ENCODE measurements around the gene KLKB1. TPM values are rescaled to one million over a fixed set of nuclear protein-coding genes. Genes with fewer than 3 reads are reported as not detected.
"Not testable (repeated sequence)": the region's sequence is repeated elsewhere in the genome, so short reads cannot be mapped to it uniquely, and the experiment has no call there.

KLKB1 gene
- total RNA-seq, 1 experiment from 2014 or later, result not detected

DNA sequence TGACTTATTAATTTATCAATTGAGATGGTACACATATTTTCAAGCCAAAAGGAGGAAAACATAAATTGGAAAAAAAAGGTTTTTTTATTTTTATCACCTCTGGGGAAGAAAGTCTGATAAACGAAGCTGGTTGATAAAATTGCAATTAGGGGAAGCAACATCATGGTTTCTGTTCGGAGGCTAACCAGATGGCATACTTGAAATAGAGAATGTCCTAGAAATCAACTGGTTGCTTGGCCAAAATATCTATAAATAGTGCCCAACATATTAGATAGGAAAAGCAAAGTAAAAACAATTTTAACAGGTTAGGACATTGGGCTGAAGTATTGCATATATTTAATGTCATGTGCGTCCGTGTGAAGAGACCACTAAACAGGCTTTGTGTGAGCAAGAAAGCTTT lies 14.3 kb downstream of the KLKB1 start:
- no peaks in the 10 kb centered on the region for H3K4me1 ChIP-seq (replicated peaks; ENCODE audit: insufficient read depth)
- H3K4me2 ChIP-seq, result no peak overlapping the region
- H3K9me3 ChIP-seq (ENCODE audit: insufficient read depth, low read depth), result no peaks in the 10 kb centered on the region
- H4K20me1 ChIP-seq (ENCODE audit: insufficient read depth), result no peaks in the 10 kb centered on the region
- no peaks in the 10 kb centered on the region for H3F3A ChIP-seq (ENCODE audit: insufficient read depth, low read depth)
- ChIA-PET CTCF (no interaction called here), POLR2A (ENCODE audit: unreplicated experiment) (no interaction called here)
- no peak overlapping the region for H3K27ac ChIP-seq
- intact Hi-C loops (cut with micrococcal nuclease; ENCODE audit: unreplicated experiment), result no loop called here
- no peaks in the 10 kb centered on the region for H3K36me3 ChIP-seq (ENCODE audit: low read depth)
- BruUV-seq (replicated peaks), result no TSS peak
- H2AFZ ChIP-seq, result no peak overlapping the region
- H3K27me3 ChIP-seq (ENCODE audit: insufficient read depth, low read depth), result 0 out of 2 replicates have a peak, but pooled peaks cover 4% of the 10 kb centered on the region
- TF ChIP-seq CTCF (conservative IDR thresholded peaks at IDR 0.05) (no peak), EZH2 (IDR thresholded peaks at IDR 0.05; ENCODE audit: low read depth) (no peak)
- H3K4me3 ChIP-seq, result no peak overlapping the region
- H3K79me2 ChIP-seq (ENCODE audit: low read depth), result no peaks in the 10 kb centered on the region
- no peaks in the 10 kb centered on the region for H3K9me2 ChIP-seq (ENCODE audit: insufficient read depth)
- no peak for DNase-seq

DNA sequence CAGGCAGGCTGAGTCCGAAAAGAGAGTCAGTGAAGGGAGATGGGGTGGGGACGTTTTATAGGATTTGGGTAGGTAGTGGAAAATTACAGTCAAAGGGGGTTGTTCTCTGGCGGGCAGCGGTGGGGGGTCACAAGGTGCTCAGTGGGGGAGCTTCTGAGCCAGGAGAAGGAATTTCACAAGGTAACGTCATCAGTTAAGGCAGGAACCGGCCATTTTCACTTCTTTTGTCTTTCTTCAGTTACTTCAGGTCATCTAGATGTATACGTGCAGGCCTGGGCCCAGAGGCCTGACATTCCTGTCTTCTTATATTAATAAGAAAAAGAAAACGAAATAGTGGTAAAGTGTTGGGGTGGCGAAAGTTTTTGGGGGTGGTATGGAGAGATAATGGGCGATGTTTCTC lies 14.7 kb downstream of the KLKB1 start:
- CTCF ChIA-PET, H3K4me2 ChIP-seq: not testable (repeated sequence)

GRCh38 chr4:186243331-186243730 lies 16.0 kb downstream of the KLKB1 start:
- no peak overlapping the region for H3K27ac ChIP-seq
- intact Hi-C loops (cut with micrococcal nuclease; ENCODE audit: unreplicated experiment), result no loop called here
- ChIA-PET CTCF (no interaction called here), POLR2A (ENCODE audit: unreplicated experiment) (no interaction called here)
- no peak for TF ChIP-seq EZH2 (IDR thresholded peaks at IDR 0.05; ENCODE audit: low read depth)
- no peak for TF ChIP-seq CTCF (conservative IDR thresholded peaks at IDR 0.05)
- H3F3A ChIP-seq (ENCODE audit: insufficient read depth, low read depth), result no peaks in the 10 kb centered on the region
- H4K20me1 ChIP-seq (ENCODE audit: insufficient read depth), result no peaks in the 10 kb centered on the region
- no TSS peak for BruUV-seq (replicated peaks)
- 0 out of 2 replicates have a peak, but pooled peaks cover 4% of the 10 kb centered on the region for H3K27me3 ChIP-seq (ENCODE audit: insufficient read depth, low read depth)
- no peaks in the 10 kb centered on the region for H3K9me3 ChIP-seq (ENCODE audit: insufficient read depth, low read depth)
- H3K36me3 ChIP-seq (ENCODE audit: low read depth), result no peaks in the 10 kb centered on the region
- no peak overlapping the region for H2AFZ ChIP-seq
- no peaks in the 10 kb centered on the region for H3K79me2 ChIP-seq (ENCODE audit: low read depth)
- H3K9me2 ChIP-seq (ENCODE audit: insufficient read depth), result no peaks in the 10 kb centered on the region
- H3K4me2 ChIP-seq, result no peak overlapping the region
- no peak overlapping the region for H3K4me3 ChIP-seq
- DNase-seq, result no peak
- no peaks in the 10 kb centered on the region for H3K4me1 ChIP-seq (replicated peaks; ENCODE audit: insufficient read depth)

More for the DNA sequence above, 14.7 kb downstream of the KLKB1 start:
- H3K9me2 ChIP-seq (ENCODE audit: insufficient read depth); intact Hi-C loops (cut with micrococcal nuclease; ENCODE audit: unreplicated experiment); H3K27me3 ChIP-seq (ENCODE audit: insufficient read depth, low read depth); DNase-seq; H3K4me1 ChIP-seq (replicated peaks; ENCODE audit: insufficient read depth); H3F3A ChIP-seq (ENCODE audit: insufficient read depth, low read depth); BruUV-seq (replicated peaks); H2AFZ ChIP-seq; H3K36me3 ChIP-seq (ENCODE audit: low read depth); H3K9me3 ChIP-seq (ENCODE audit: insufficient read depth, low read depth); H3K4me3 ChIP-seq; H3K79me2 ChIP-seq (ENCODE audit: low read depth); H3K27ac ChIP-seq; POLR2A ChIA-PET (ENCODE audit: unreplicated experiment); H4K20me1 ChIP-seq (ENCODE audit: insufficient read depth): not testable (repeated sequence)

- Histone ChIP-seq H3K27ac (no peak overlapping the region), H3F3A (ENCODE audit: insufficient read depth, low read depth) (no peaks in the 10 kb centered on the region), H3K4me1 (replicated peaks; ENCODE audit: insufficient read depth) (no peaks in the 10 kb centered on the region), H3K27me3 (ENCODE audit: insufficient read depth, low read depth) (0 out of 2 replicates have a peak, but pooled peaks cover 4% of the 10 kb centered on the region), H4K20me1 (ENCODE audit: insufficient read depth) (no peaks in the 10 kb centered on the region), H3K36me3 (ENCODE audit: low read depth) (no peaks in the 10 kb centered on the region), H3K4me3 (no peak overlapping the region), H3K79me2 (ENCODE audit: low read depth) (no peaks in the 10 kb centered on the region), H3K9me2 (ENCODE audit: insufficient read depth) (no peaks in the 10 kb centered on the region), H2AFZ (no peak overlapping the region), H3K4me2 (no peak overlapping the region), H3K9me3 (ENCODE audit: insufficient read depth, low read depth) (no peaks in the 10 kb centered on the region)
- POLR2A ChIA-PET (ENCODE audit: unreplicated experiment), result no interaction called here
- DNase-seq, result no peak
- no TSS peak for BruUV-seq (replicated peaks)
- CTCF ChIA-PET, result no interaction called here
- no peak for TF ChIP-seq CTCF (conservative IDR thresholded peaks at IDR 0.05)
- no peak for TF ChIP-seq EZH2 (IDR thresholded peaks at IDR 0.05; ENCODE audit: low read depth)
- intact Hi-C loops (cut with micrococcal nuclease; ENCODE audit: unreplicated experiment), result no loop called here
These were observed 17.5 kb downstream of the KLKB1 start for GRCh38 chr4:186244835-186245234.

DNA sequence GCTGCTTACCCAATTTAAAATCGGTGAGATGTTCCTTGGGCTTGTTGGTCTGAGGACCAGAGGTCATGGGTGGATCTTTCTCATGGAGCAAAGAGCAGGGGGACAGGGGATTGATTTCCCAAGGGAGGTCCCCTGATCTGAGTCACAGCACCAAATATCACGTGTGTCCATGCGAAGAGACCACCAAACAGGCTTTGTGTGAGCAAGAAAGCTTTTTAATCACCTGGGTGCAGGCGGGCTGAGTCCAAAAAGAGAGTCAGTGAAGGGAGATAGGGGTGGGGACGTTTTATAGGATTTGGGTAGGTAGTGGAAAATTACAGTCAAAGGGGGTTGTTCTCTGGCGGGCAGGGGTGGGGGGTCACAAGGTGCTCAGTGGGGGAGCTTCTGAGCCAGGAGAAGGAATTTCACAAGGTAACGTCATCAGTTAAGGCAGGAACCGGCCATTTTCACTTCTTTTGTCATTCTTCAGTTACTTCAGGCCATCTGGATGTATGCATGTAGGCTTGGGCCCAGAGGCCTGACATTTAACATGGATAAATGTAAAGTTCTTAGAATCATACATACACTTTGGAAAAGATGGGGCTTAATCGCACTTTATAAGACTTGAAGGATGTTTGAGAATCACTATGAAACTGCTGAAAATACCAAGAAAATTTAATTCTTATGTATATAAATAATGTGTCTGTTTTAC lies 19.9 kb downstream of the KLKB1 start:
- H3K79me2 ChIP-seq (ENCODE audit: low read depth); H4K20me1 ChIP-seq (ENCODE audit: insufficient read depth); intact Hi-C loops (cut with micrococcal nuclease; ENCODE audit: unreplicated experiment); H3F3A ChIP-seq (ENCODE audit: insufficient read depth, low read depth); H3K4me1 ChIP-seq (replicated peaks; ENCODE audit: insufficient read depth); H3K27ac ChIP-seq; DNase-seq; H2AFZ ChIP-seq; H3K9me2 ChIP-seq (ENCODE audit: insufficient read depth); BruUV-seq (replicated peaks); CTCF ChIA-PET; H3K9me3 ChIP-seq (ENCODE audit: insufficient read depth, low read depth); POLR2A ChIA-PET (ENCODE audit: unreplicated experiment); H3K4me2 ChIP-seq; H3K4me3 ChIP-seq; H3K36me3 ChIP-seq (ENCODE audit: low read depth): not testable (repeated sequence)
- peaks cover 20% of the 10 kb centered on the region; the same call in 1 of the 2 replicates for H3K27me3 ChIP-seq (ENCODE audit: insufficient read depth, low read depth)

Measured in PC-9 (cell line).